H1 (cell line): ENCODE measurements around the gene UBE2Q2. TPM values are rescaled to one million over a fixed set of nuclear protein-coding genes. Genes with fewer than 3 reads are reported as not detected.

Source experiments
- BRCA1 ChIP-seq: IDR thresholded peaks from 2 replicates; pipeline ENCODE4 v1.6.1; 2012; ENCODE audit warnings: low read depth, low read length, improper control_type of control experiment
- RNF2 ChIP-seq: fragments of 200-900, 300-1000 bp; sonication (generic); IDR thresholded peaks from 2 replicates; pipeline ENCODE4 v1.7.1; 2016; ENCODE audit warnings: borderline replicate concordance, low read depth, mild to moderate bottlenecking, antibody characterized with exemption, low read length; ENCODE audit not compliant: poor library complexity, severe bottlenecking; ENCODE audit errors: missing control alignments
- ZNF274 ChIP-seq: IDR thresholded peaks from 2 replicates; pipeline ENCODE4 v1.7.0; 2012; ENCODE audit warnings: low read length, borderline replicate concordance; ENCODE audit errors: extremely low read depth
- polyA plus RNA-seq, 7 experiments: library from polyadenylated mRNA; depleted of rRNA in 3 of 7; stranded (reverse) in 5 of 7; unstranded in 2 of 7; fragments of >200 nt in 5 of 7; fragments of 200-250 nt in 2 of 7; gene quantifications; 1 replicate in 5 of 7; 2 replicates in 1 of 7; 4 replicates in 1 of 7; pipeline versions ENCODE4 v1.2.1 to v1.2.3, GENCODE V29; 2011 to 2013; ENCODE audit warnings: missing spikeins in 2 of 7, mixed read lengths in 2 of 7
- total RNA-seq: library from RNA; stranded (reverse); fragmentation: NEBNext Ultra II Directional; extraction: Animal tissue kit (Norgen Biotek cat#: 25700); gene quantifications from 2 replicates; pipeline ENCODE4 v1.2.1, GENCODE V29; 2021

UBE2Q2 gene
- total and polyA plus RNA-seq, 2 of the 8 experiments (the other 6 are each of a cell fraction or from before 2014, with no cell fraction given), result 10.1 to 22.7 TPM

DNA sequence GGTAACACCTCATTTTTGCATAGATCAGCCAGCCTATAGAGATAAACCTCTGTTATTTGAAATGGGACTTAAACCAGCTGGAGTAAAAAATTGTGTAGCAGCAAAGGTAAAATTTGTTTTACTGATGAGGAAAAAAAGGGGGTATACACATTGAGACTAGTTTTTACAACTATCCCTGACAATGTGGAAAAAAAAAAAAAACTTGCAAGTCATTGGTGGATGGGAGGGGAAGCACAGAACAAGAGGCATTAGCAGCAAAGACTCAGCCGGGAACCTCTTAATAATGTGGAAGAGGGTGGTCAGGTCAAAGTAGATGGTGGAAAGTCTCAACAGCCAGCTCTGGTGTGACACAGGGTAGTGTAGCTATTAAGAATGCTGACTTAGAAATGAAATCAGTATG is 74.9 kb downstream of the UBE2Q2 start (continued):
- TF ChIP-seq RNF2 (no peak), BRCA1 (no peak), ZNF274 (no peak)
